Activated T-cell treated with anti-CD3 and anti-CD28 coated beads for 48 hours (primary cell): ENCODE measurements around the gene GPC6.

Experiments used
- DNase-seq: peaks from one replicate; pipeline ENCODE4 v3.0.0-alpha.2; 2020; ENCODE audit warnings: low read depth

The GPC6 gene

GRCh38 chr13:93603043-93603442 is 376.4 kb downstream of the GPC6 start:
- no peak for DNase-seq

GRCh38 chr13:93614776-93615175 is 388.2 kb downstream of the GPC6 start:
- no peak for DNase-seq

DNA sequence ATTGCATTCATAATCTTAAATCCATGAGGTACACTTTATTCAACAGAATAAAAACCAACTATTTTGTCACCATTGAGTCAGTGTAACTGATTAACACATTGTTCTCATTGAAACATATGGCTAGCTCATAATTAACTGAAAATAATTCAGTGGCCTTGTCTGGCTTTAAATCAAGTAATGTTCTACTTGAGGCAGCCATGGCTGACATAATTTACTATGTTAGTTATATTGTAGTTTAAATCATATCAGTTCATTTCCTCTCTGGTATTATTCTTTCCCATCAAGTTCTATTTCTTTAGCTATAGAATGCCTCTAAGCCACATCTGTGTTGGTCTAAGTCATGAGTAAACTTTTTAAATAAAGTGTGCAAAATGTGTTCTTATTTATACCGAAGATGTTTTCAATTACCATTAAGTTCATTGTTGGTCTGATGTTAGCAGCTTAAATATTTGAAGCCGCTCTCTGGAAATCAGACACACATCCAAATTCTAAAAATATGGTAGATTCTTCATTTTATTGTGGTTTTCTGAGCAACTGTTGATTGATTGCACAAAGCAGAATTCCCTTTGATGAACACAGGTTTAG is 393.7 kb downstream of the GPC6 start:
- DNase-seq: no peak

DNA sequence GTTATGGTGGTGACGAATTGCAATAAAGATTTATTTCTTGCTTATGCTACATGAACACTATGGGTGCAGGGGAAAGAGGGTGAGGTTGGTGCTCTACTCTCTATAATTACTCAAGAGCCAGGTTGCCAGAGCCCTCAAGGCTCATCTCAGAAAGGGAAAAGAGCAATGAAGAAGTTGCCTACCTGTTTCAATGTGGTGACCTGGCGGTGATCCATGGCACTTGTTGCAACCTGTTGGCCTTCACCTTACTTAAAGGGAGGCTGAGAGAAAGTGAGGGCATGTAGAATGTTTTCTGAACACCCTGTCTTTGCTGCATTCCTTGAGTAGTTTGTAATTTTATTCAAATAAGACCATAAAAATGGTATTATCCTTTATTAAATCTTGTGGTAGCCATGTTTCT is 394.4 kb downstream of the GPC6 start:
- DNase-seq: no peak

- DNase-seq: no peak
Measured at GRCh38 chr13:93621966-93622365, 395.4 kb downstream of the GPC6 start.

DNA sequence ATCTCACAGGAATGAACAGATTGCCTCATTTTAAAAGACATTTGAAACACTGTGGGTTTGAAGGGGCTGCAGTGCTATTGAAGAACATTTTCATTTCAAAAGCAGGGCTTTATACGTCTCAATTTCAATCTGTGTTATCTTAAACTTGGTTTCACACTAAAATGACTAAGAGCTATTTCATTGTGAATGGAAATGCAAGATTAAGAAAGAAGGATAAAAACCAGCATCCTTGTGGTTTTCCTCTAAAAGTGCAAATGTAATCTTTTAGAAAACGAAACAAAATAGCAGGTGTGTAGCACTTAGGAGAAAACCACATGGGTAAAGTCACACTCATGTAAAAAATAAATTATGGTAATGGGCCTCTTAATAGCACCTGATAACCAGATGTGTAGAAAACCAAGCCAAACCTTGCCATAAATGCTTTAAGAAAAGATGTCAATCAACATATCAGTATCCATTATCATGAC is 397.7 kb downstream of the GPC6 start:
- DNase-seq: no peak

DNA sequence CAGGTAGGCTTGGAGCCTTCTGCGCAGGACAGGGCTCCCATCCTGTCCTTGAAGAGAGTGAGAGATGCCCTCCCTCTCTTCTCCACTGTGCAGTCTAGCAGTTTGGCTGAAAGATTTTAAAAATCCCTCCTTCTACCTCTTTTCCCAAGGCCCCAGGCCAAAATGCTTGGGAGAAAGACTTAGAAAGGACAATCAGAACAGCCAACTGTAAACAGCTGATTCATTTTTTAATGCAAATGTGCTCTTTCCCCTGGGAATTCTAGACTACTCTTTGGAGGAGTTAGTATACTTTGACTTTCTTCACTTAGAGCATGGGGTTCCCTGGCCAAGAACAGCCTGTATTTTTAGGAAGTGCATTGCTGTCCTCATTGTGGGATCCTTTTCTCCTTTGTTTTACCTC is 398.9 kb downstream of the GPC6 start:
- no peak for DNase-seq

DNA sequence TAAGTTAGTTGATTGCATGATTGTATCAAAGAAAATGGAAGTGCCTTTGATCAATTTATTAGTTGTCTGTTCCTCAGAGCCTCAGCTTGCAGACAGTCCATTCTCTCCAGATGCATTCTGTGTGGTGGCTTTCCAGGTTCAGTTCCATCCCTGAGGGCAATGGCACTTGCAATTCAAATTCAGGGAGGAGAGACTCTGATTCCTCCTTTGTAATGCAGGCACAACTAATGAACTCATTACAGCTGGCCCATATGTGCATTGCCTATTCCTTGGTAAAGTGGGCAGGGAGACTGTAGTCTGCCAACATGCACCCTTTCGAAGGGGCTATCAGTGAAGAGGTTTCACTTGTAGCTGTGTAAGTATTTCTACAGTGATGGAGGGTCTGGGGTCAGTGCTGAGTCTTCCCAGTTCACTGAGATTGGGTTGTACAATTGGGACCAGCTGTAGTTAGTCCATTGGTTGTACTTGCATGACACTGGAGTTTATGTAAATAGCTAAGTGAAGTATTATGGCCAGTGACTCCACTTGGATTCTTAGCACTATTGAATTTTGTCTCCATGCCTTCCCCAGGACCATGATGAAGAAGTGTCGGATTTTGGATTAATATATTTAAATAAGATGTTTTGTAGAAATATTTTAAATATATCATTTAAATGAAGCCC is 401.7 kb downstream of the GPC6 start:
- no peak for DNase-seq

GRCh38 chr13:93635616-93636032 is 409.0 kb downstream of the GPC6 start:
- DNase-seq: no peak

DNA sequence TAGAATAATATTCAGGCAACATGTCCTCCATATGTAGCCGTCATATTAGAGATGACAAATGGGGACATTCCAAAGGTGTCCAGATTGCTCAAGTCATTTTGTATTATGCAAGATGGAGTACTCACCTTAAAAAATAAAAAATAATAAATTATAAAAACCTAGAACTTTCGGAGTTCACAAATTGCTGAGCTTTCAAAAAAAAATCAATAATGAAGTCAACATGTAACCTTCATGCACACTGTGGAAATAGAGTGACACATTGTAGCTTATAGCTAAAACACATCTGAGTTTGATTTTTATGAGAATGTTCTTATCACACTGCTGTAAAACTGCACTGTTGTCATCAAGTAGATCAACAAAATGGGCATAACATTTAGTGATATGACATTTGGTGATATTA is 411.2 kb downstream of the GPC6 start:
- no peak for DNase-seq

DNA sequence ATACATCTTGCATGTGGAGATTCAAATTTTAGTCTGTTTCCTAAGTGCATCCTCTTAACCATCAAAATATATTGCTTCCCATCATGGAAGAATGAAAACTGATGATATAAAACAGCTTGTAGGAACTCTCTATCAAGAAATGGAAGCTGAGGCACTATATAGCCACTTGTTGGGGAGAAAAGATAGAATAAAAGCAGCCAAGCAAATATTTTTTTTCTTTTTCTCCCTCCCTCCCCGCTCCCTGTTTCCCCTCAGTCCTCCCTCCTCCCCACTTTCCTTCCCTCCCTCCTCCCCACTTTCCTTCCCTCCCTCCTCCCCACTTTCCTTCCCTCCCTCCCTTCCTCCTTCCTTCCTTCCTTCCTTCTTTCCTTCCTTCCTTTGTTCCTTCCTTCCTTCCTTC is 413.8 kb downstream of the GPC6 start:
- no peak for DNase-seq

DNA sequence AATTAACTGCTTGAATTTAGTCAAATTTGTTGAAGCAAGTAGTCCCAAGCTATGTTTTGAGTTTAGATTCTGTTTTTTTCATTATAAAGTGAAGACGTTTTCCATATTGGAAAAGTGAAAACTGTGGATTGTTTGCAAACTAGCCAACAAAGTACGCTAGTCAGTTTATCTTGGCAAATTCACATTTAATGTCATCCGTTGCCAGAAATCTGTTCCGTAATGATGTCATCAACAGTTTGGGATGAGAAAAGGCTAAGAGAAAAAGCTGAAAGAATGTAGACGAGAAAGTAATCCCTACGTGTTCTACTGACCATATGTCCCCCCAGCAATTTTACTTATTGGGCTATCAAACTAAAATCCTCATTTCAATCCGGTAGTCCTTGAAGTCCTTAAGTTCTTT is 419.6 kb downstream of the GPC6 start:
- DNase-seq: no peak

GRCh38 chr13:93649496-93649895 is 422.9 kb downstream of the GPC6 start:
- DNase-seq: no peak

DNA sequence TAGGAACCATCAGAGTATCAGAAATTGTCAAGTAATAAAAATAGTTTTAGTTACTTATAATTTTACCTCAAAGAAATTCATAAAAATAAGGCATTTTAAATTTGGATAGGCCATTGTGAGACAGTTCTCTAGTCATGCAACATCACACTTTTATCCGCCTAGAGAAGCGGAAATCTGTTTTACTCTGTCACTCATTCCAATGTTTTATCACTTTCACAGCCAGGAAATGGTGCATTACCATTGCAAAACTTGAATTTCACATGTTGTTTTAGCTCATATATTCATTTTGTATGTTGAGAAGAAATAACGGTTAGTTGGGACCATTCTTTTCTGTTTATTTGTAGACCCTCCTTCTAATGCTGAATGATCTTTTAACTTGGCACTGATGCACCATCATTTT is 427.2 kb downstream of the GPC6 start:
- DNase-seq: no peak

GRCh38 chr13:93655154-93655553 is 428.5 kb downstream of the GPC6 start:
- no peak for DNase-seq

GRCh38 chr13:93660391-93661063 is 433.9 kb downstream of the GPC6 start:
- DNase-seq: no peak

GRCh38 chr13:93670866-93671265 is 444.3 kb downstream of the GPC6 start:
- no peak for DNase-seq

DNA sequence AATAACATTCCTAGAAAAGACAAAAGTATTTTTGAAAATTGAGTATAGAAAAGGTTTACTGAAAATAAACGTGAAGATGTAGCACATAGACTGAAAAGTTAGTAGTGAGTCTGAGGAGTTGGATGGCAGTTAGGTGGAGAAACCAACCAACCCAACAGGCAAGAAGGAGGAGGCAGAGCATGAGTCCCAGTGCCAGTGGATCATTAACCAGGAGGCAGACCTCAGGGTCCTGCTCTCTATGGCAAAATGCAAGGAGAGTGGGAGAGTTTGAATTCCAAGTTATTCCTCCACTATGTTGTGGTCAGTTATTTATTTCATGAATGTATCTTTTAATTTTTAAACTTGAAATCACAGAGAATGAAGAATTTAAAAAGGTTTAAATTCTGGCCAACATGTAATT is 446.4 kb downstream of the GPC6 start:
- DNase-seq: no peak

- DNase-seq: no peak
Measured at GRCh38 chr13:93673885-93674284, 447.3 kb downstream of the GPC6 start.

DNA sequence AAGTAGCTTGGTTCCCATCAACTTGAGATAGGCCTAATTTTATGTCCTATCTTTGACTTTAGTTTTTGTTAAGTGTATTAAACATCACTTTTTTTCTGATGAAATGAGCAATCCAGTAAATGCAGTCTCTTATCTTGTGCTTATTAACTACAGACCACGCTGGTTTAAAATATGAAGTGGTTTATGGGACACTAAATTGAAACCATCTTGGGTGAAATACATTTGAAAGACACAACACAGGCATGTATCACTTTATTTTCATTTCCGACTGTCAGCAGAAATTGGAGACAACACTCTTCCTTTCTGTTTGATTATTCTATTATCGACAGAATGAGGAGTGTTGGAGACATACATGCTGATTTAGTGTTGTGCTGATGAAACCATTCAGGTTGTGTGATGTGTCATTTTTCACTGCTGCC is 447.7 kb downstream of the GPC6 start:
- no peak for DNase-seq

GRCh38 chr13:93680329-93680728 is 453.7 kb downstream of the GPC6 start:
- DNase-seq: no peak

DNA sequence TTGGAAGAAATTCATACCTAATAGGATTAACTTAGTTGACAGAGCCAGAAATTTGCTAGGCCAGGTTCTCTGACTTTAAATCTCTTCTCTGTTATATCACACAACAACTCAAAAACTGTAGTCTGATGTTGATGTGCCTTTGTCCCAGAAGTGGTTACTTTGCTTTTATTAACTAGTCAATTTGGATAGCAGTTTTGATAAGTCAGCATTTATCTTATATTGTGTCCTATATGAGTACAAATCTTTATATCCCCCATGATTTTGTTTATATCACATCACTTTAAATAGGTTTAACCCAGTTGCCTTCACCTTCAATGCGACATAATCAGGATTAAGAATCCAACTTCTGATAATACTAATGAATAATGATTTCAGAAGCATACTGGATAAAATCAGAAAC is 459.3 kb downstream of the GPC6 start:
- no peak for DNase-seq

DNA sequence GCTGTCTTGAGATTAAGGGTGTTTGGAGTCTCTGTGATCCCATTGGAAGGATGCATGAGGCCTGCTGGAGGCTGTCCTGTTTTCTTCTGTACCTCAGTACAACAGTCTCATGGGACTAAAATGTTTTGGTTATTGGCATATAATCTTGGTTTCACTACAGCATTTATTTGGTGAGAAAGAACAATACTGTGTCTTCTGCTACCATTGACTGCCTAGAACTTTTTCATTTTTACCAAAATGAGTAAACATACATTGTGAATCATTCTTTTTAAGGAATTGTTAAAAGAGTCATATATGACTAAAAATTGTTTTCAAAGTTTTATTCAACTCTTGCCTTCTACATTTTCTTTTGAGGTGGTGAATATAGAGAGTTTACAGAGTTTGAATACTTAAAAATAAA is 459.8 kb downstream of the GPC6 start:
- DNase-seq: no peak

GRCh38 chr13:93687261-93687660 is 460.7 kb downstream of the GPC6 start:
- DNase-seq: no peak
